GM20000 (cell line): ENCODE measurements around the gene CELSR1.

ENCODE experiments used
- DNase-seq: peaks from one replicate; pipeline ENCODE4 v3.0.0; 2012; ENCODE audit warnings: low spot score
- TF ChIP-seq, protein P1 (sequence below): IDR thresholded peaks from 2 replicates; pipeline ENCODE4 v1.5.1; 2012; ENCODE audit warnings: mild to moderate bottlenecking, control low read depth; ENCODE audit errors: extremely low read depth, missing control alignments

Gene CELSR1

DNA sequence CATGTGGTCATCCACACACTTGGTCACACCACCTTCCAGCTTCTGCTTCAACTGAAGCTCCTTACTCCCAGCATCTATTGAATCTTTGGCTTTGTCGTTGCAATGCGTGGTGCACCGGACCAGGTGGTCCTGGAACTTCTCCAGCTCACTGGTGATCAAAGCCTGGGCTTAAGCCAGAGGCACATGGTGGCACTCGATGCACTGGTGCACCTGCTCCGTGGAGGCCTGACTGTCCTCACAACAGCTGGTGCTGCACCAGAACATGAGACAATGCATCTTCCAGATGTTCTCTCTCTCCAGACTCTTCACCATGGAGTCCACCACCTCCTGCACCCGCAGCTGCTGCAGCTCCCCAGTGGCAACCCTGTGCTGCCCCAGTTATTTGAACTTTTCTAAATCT, 56.0 kb downstream of the CELSR1 start:
- TF ChIP-seq, protein P1, sequence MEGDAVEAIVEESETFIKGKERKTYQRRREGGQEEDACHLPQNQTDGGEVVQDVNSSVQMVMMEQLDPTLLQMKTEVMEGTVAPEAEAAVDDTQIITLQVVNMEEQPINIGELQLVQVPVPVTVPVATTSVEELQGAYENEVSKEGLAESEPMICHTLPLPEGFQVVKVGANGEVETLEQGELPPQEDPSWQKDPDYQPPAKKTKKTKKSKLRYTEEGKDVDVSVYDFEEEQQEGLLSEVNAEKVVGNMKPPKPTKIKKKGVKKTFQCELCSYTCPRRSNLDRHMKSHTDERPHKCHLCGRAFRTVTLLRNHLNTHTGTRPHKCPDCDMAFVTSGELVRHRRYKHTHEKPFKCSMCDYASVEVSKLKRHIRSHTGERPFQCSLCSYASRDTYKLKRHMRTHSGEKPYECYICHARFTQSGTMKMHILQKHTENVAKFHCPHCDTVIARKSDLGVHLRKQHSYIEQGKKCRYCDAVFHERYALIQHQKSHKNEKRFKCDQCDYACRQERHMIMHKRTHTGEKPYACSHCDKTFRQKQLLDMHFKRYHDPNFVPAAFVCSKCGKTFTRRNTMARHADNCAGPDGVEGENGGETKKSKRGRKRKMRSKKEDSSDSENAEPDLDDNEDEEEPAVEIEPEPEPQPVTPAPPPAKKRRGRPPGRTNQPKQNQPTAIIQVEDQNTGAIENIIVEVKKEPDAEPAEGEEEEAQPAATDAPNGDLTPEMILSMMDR = no peak
- DNase-seq = no peak

DNA sequence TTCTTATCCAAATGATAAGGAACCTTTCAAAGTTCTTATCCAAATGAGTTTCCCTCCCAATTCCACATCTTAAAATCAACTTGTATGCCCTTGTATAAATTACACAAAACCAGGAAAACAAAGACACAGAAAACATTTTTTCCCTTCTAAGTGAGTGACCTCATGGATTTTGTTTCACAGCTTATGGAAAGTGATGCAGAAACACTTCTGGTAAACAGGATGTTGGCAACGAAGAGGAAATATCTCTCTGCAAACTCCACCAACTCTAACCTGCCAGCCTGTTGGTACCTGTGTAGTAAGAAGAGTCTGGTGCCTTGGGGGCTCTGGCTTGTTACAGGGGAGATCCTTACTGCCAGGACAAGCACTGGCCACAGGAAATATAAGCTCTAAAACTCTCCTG, 57.0 kb downstream of the CELSR1 start:
- TF ChIP-seq, protein P1 = no peak
- no peak for DNase-seq

DNA sequence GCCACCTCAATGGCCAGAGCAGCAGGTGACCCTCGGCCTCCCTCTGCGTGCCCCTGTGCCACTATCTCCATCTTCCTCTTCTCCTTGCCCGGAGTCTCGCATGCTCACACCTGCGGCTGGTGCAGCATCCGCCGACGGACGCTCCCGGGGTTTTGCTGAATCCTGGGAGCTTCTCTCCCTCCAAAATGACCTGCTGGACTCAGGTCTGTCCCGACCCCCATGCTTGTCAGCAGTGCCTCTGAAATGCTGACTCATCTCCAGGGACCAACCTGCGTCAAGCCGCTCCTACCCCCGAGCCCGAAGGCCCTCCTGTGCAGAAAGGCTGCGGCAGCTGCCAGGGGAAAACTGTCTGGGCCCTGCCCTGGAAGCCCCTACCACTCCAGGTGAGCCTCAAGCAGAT, 58.4 kb downstream of the CELSR1 start:
- TF ChIP-seq, protein P1 = no peak
- DNase-seq = no peak

DNA sequence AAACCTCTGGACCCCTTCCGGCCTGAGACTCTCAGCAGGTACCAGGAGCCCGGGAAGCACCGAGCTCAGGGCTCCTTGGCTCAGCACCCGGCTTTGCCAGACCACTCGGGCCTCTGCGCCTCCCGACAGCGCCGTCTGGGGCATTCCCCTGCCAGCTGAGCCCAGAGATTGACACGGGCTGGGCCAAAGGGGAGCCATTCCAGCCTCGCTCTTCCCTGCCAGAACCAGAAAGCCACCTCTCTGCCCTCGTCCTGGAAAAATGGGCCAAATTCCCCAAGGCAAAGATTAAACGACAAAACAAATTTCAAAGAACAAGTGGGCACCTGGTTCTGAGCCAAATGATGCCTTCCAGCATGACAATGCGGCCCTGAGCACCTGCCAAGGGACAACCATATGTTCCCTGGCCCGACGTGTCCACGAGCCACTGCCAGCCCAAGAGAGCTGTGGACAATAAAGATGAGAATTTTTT, 59.3 kb downstream of the CELSR1 start:
- TF ChIP-seq, protein P1 = no peak

DNA sequence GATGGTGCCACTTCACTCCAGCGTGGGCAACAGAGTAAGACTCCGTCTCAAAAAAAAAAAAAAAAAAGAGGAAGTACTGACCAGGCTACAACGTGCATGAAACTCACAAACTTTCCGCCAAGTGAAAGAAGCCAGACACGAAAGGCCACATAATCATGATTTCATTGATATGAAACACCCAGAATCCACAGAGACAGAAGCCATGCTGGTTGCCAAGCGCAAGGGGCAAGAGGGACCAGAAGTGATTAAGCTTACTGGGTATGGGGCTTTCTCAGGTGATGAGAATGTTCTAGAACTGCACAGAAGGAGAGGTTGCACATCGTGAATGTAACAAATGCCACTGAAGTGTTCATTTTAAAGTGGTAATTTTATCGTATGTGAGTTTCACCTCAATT, 60.9 kb downstream of the CELSR1 start:
- peak; percentile 68 for DNase-seq
- TF ChIP-seq, protein P1 = no peak

More for the DNA sequence above, 59.3 kb downstream of the CELSR1 start:
- DNase-seq = no peak

DNA sequence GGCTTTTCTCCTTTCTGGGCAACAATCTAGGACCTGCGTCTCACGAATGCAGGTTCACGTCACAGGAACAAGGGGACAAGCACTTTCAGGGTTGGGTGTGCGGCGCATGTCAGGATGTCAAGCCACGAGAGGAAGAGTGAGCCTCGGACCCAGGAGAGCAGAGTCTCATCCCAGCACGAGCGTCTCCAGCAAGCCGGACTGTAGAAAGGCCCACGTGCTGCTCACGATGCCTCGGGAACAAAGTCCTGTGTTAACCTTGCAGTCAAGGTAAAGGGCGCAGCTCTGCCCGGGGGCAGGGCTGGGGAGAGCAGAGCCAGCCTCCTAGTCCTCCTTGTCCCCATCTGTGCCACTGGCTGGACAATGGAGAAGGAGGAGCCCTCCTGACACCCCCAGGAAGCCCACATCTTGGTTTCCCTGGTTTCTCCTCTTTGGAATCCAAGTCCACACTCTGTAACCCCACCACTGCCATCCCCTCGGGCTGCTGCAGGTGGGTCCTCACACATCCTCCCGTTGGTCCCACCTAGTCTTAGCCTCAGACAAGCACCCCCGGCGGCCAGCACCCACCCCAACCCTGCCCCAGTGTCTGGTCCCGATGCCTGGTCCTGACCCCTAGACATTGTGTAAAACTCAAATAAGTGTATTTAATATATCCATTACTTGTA, 63.4 kb downstream of the CELSR1 start:
- TF ChIP-seq, protein P1 = no peak

DNA sequence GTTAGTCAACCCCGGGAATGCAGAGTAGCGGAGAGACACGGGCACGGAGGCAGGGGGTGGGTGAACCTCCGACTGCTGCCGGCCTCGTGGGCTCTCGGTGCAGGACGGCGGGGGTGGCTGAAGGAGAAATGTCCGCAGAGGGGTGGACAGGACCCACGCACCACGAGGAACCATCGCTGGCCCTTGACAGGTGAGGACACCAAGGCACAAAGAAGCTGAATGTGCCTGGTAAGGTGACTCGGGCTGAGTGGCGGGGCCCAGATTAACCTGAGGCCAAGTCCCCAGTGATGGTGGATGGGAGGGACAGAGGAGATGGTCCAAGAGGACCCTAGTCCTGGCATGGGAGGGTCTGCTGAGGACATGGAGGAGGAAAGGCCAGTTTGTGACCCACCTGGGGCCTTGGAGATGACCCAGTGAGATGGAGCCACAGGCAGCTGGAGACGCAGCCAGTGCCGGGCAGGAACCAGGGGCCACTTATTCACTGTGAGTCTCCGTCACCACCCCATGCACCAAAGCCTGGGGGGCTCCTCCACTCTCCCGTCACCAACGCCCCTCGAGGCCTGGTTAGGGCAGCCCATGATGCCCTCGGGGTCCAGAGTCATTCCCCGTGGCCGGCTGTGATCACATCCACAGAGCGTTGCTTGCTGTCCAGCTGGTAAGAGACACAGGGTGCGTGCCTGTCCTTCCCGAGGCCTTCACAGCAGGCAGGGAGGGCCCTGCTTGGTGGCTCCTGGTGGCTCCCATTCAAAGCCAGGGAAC, 64.2 kb downstream of the CELSR1 start:
- DNase-seq = no peak
- TF ChIP-seq, protein P1 = no peak

More for the DNA sequence above, 63.4 kb downstream of the CELSR1 start:
- no peak for DNase-seq
